IMR-90 (cell line): ENCODE data around the gene ASMTL. TPM values are rescaled to one million over a fixed set of nuclear protein-coding genes. Genes with fewer than 3 reads are reported as not detected.

Source experiments
- ATAC-seq: fragments of 200-7000 bp; cut with Tn5 transposase; 2 replicates; pipeline ENCODE4 v1.9.1; 2020; ENCODE audit warnings: low read depth, mild to moderate bottlenecking, moderate library complexity
- BruUV-seq: library from RNA; stranded (reverse); fragments of 400-500 nt; replicated peaks from 2 replicates; lab custom pipeline; 2021; lab: Mats Ljungman, UMichigan
- CTCF ChIA-PET: fragments of 300-600 bp; formaldehyde crosslinking; extraction: SDS; loops from one replicate; lab custom pipeline; 2021; ENCODE audit warnings: antibody characterized with exemption; lab: Yijun Ruan, JAX
- POLR2A ChIA-PET: fragments of 300-600 bp; sonication (Branson Sonifier 250); formaldehyde crosslinking; loops from one replicate; lab custom pipeline; 2022; ENCODE audit warnings: antibody characterized with exemption; ENCODE audit not compliant: unreplicated experiment; lab: Charles Lee
- DNase-seq: peaks from one replicate; pipeline ENCODE4 v3.0.0; 2013
- H2AFZ ChIP-seq: replicated peaks from 2 replicates; pipeline ENCODE3; 2013; ENCODE audit warnings: low read length, mild to moderate bottlenecking; ENCODE audit not compliant: poor library complexity
- H2AK5ac ChIP-seq: 2 replicates; pipeline ENCODE4 v1.6.1; 2013; ENCODE audit warnings: low read depth, low read length, inconsistent platforms
- H2AK9ac ChIP-seq: replicated peaks from 2 replicates; pipeline ENCODE3; 2013; ENCODE audit warnings: mild to moderate bottlenecking, low read depth, low read length, moderate library complexity; ENCODE audit not compliant: poor library complexity
- H2BK120ac ChIP-seq: 2 replicates; pipeline ENCODE4 v1.6.1; 2013; ENCODE audit warnings: low read depth, low read length, inconsistent platforms
- H2BK15ac ChIP-seq: 3 replicates; pipeline ENCODE4 v1.6.1; 2013; ENCODE audit warnings: low read depth, low read length, inconsistent platforms
- H2BK20ac ChIP-seq: 2 replicates; pipeline ENCODE4 v1.6.1; 2013; ENCODE audit warnings: low read depth, mild to moderate bottlenecking, inconsistent platforms, low read length, moderate library complexity
- H2BK5ac ChIP-seq: 2 replicates; pipeline ENCODE4 v1.6.1; 2013; ENCODE audit warnings: mild to moderate bottlenecking, low read depth, low read length, inconsistent platforms; ENCODE audit not compliant: poor library complexity, severe bottlenecking
- H3K14ac ChIP-seq: replicated peaks from 2 replicates; pipeline ENCODE4 v1.6.1; 2013; ENCODE audit warnings: low read depth, low read length, inconsistent platforms
- H3K18ac ChIP-seq: 2 replicates; pipeline ENCODE4 v1.6.1; 2013; ENCODE audit warnings: low read depth, low read length, control low read depth
- H3K23ac ChIP-seq: 2 replicates; pipeline ENCODE4 v1.6.1; 2013; ENCODE audit warnings: low read depth, low read length, inconsistent platforms
- H3K27ac ChIP-seq: 2 replicates; pipeline ENCODE4 v1.5.1; 2013; ENCODE audit warnings: mild to moderate bottlenecking, control low read depth, low read length; ENCODE audit not compliant: insufficient read depth
- H3K27me3 ChIP-seq: 2 replicates; pipeline ENCODE4 v1.6.1; 2013; ENCODE audit warnings: low read length; ENCODE audit not compliant: control insufficient read depth, insufficient read depth
- H3K36me3 ChIP-seq: 2 replicates; pipeline ENCODE4 v1.6.1; 2013; ENCODE audit warnings: low read length, mixed read lengths; ENCODE audit not compliant: control insufficient read depth, insufficient read depth
- H3K4ac ChIP-seq: 2 replicates; pipeline ENCODE4 v1.6.1; 2013; ENCODE audit warnings: low read depth, low read length, inconsistent platforms
- H3K4me1 ChIP-seq: 2 replicates; pipeline ENCODE4 v1.6.1; 2013; ENCODE audit warnings: low read length, mixed read lengths; ENCODE audit not compliant: control insufficient read depth, insufficient read depth
- H3K4me2 ChIP-seq: 2 replicates; pipeline ENCODE4 v1.6.1; 2013; ENCODE audit warnings: low read depth, mild to moderate bottlenecking, control low read depth, low read length, moderate library complexity
- H3K4me3 ChIP-seq: 2 replicates; pipeline ENCODE4 v1.5.1; 2013; ENCODE audit warnings: low read depth, mild to moderate bottlenecking, control low read depth, low read length, moderate library complexity; ENCODE audit not compliant: insufficient read depth
- H3K56ac ChIP-seq: 2 replicates; pipeline ENCODE4 v1.6.1; 2013; ENCODE audit warnings: low read length, inconsistent platforms; ENCODE audit not compliant: insufficient read depth; ENCODE audit errors: extremely low read depth
- H3K79me1 ChIP-seq, 2 experiments: 2 replicates each; pipeline ENCODE4 v1.6.1; 2013; ENCODE audit warnings: low read length in 2 of 2, inconsistent platforms in 1 of 2, low read depth in 1 of 2
- H3K9ac ChIP-seq: 2 replicates; pipeline ENCODE4 v1.6.1; 2013; ENCODE audit warnings: low read depth, low read length, control low read depth
- H3K9me1 ChIP-seq: 2 replicates; pipeline ENCODE4 v1.6.1; 2013; ENCODE audit warnings: low read length, inconsistent platforms; ENCODE audit not compliant: insufficient read depth
- H3K9me3 ChIP-seq: 2 replicates; pipeline ENCODE4 v1.6.1; 2013; ENCODE audit warnings: low read length; ENCODE audit not compliant: control insufficient read depth, insufficient read depth
- H4K20me1 ChIP-seq: 2 replicates; pipeline ENCODE4 v1.6.1; 2013; ENCODE audit warnings: low read length, inconsistent platforms; ENCODE audit not compliant: insufficient read depth
- H4K5ac ChIP-seq: 2 replicates; pipeline ENCODE4 v1.6.1; 2013; ENCODE audit warnings: mild to moderate bottlenecking, low read depth, low read length, control low read depth
- H4K8ac ChIP-seq, 2 experiments: 2 replicates each; pipeline ENCODE4 v1.6.1; 2013; ENCODE audit warnings: low read depth in 2 of 2, low read length in 2 of 2, control low read depth in 1 of 2, inconsistent platforms in 1 of 2
- H4K91ac ChIP-seq: 2 replicates; pipeline ENCODE4 v1.6.1; 2013; ENCODE audit warnings: low read depth, low read length, inconsistent platforms; ENCODE audit not compliant: insufficient read depth
- BHLHE40 ChIP-seq: fragments of 150-350 bp; IDR thresholded peaks from 2 replicates; pipeline ENCODE4 v1.6.1; 2016; ENCODE audit warnings: mild to moderate bottlenecking, low read depth, low read length
- CHD1 ChIP-seq: IDR thresholded peaks from 2 replicates; pipeline ENCODE4 v1.6.1; 2012; ENCODE audit warnings: low read depth, low read length, improper control_type of control experiment
- FOS ChIP-seq: fragments of 150-350 bp; IDR thresholded peaks from 2 replicates; pipeline ENCODE4 v1.6.1; 2016; ENCODE audit warnings: low read depth, low read length
- MAFK ChIP-seq: IDR thresholded peaks from 2 replicates; pipeline ENCODE4 v1.6.1; 2012; ENCODE audit warnings: low read depth, low read length, improper control_type of control experiment
- NFE2L2 ChIP-seq: fragments of 150-350 bp; IDR thresholded peaks from 2 replicates; pipeline ENCODE4 v1.6.1; 2016; ENCODE audit warnings: low read depth, mild to moderate bottlenecking, low read length
- RCOR1 ChIP-seq: IDR thresholded peaks from 2 replicates; pipeline ENCODE4 v1.6.1; 2012; ENCODE audit warnings: mild to moderate bottlenecking, low read length, improper control_type of control experiment; ENCODE audit not compliant: insufficient replicate concordance
- RFX5 ChIP-seq: IDR thresholded peaks from 2 replicates; pipeline ENCODE4 v1.8.0; 2012; ENCODE audit warnings: low read depth, mild to moderate bottlenecking, low read length, moderate library complexity
- WGBS, 2 experiments: methylation state at CpG; one replicate each; pipeline versions ENCODE4 v1.1.5 to v1.1.7; 2013; ENCODE audit warnings: missing lambda C conversion rate in 2 of 2; ENCODE audit not compliant: insufficient read length in 1 of 2; ENCODE audit errors: extremely low coverage in 2 of 2; 5-methylcytosine and 5-hydroxymethylcytosine counted together
- dilution Hi-C: fragments of 300-500 bp; cut with HindIII; formaldehyde crosslinking; loops from one replicate; pipeline ENCODE4 v1.14.3; 2018; ENCODE audit warnings: low sequenced_read_pairs; ENCODE audit not compliant: unreplicated experiment
- in situ Hi-C: fragments of 300-500 bp; cut with MboI; formaldehyde crosslinking; loops from 3 replicates; pipeline ENCODE4 v1.14.3; 2019; ENCODE audit warnings: low sequenced_read_pairs, inconsistent platforms, mixed read lengths
- intact Hi-C: fragments of 100-400 bp; cut with micrococcal nuclease; formaldehyde crosslinking; loops from 2 replicates; pipeline ENCODE4 v1.10.0; 2022
- polyA plus RNA-seq, 3 experiments: library from polyadenylated mRNA; depleted of rRNA; stranded (reverse); fragments of >200 nt; gene quantifications; 2 replicates each; pipeline ENCODE4 v1.2.3, GENCODE V29; 2012; ENCODE audit warnings: low replicate concordance in 1 of 3
- total RNA-seq: library from RNA; depleted of rRNA; stranded (reverse); fragments of >200 nt; gene quantifications from 2 replicates; pipeline ENCODE4 v1.2.3, GENCODE V29; 2012
- TF ChIP-seq, protein P1 (sequence below): fragments of 150-350 bp; IDR thresholded peaks from 2 replicates; pipeline ENCODE4 v1.6.1; 2017; ENCODE audit warnings: mild to moderate bottlenecking, antibody characterized with exemption, low read length, low read depth

The ASMTL gene
- total and polyA plus RNA-seq, 2 of the 4 experiments (the other 2 are of a cell fraction), result 13.4 to 33.4 TPM

DNA sequence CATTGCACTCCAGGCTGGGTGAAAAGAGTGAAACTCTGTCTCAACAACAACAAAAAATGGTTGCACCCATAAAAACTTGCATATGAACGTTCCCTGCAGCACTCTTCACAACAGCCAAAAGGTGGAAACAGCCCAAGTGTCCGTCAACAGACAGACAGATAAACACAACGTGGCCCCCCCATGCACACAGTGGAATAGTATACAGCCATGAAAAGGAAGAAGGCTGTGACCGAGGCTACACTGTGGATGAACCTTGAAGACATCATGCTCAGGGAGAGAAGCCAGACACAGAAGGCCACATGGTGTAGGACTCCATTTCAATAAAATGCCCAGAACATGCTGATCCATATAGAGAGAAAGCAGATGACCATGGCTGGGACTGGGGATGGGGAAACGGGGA is 33.5 kb upstream of the ASMTL start:
- Histone ChIP-seq H4K20me1 (no peaks in the 10 kb centered on the region), H2AFZ (no peak overlapping the region), H3K79me1 (no peaks in the 10 kb centered on the region), H3K27ac (no peak overlapping the region), H3K27me3 (no peaks in the 10 kb centered on the region), H4K5ac (no peak overlapping the region), H3K18ac (no peak overlapping the region), H2AK5ac (no peak overlapping the region), H3K9ac (no peak overlapping the region), H3K36me3 (no peaks in the 10 kb centered on the region), H3K9me3 (peaks cover 23% of the 10 kb centered on the region; the same call in 1 of the 2 replicates), H4K91ac (no peak overlapping the region), H3K4me2 (no peak overlapping the region), H3K4me3 (no peak overlapping the region), H3K56ac (no peak overlapping the region), H2BK15ac (no peak overlapping the region), H3K23ac (no peak overlapping the region), H2AK9ac (no peak overlapping the region), H2BK120ac (no peak overlapping the region), H2BK5ac (no peak overlapping the region), H3K4me1 (no peaks in the 10 kb centered on the region), H4K8ac (no peak overlapping the region), H3K14ac (no peak overlapping the region), H3K4ac (no peak overlapping the region), H3K9me1 (no peaks in the 10 kb centered on the region), H2BK20ac (no peak overlapping the region)
- in situ Hi-C loops (no loop called here), dilution Hi-C loops (no loop called here), intact Hi-C loops (no loop called here)
- ChIA-PET CTCF (no interaction called here), POLR2A (no interaction called here)
- BruUV-seq, result no TSS peak
- no CpG with 5 or more reads among the region's 5 CpGs for WGBS, 2 experiments
- no peak for TF ChIP-seq FOS
- no peak for TF ChIP-seq RFX5
- no peak for TF ChIP-seq RCOR1
- TF ChIP-seq CHD1, result no peak
- no peak for TF ChIP-seq NFE2L2
- TF ChIP-seq, protein P1, sequence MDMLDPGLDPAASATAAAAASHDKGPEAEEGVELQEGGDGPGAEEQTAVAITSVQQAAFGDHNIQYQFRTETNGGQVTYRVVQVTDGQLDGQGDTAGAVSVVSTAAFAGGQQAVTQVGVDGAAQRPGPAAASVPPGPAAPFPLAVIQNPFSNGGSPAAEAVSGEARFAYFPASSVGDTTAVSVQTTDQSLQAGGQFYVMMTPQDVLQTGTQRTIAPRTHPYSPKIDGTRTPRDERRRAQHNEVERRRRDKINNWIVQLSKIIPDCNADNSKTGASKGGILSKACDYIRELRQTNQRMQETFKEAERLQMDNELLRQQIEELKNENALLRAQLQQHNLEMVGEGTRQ, result no peak
- TF ChIP-seq BHLHE40, result no peak
- no peak for TF ChIP-seq MAFK
- DNase-seq, result no peak
- ATAC-seq, result no peak
